Peyer's patch (tissue), 4 donors: ENCODE data around the gene ATP12A.

ENCODE experiments used
- POLR2A ChIP-seq, 2 donors: fragments of 450-650 bp; IDR thresholded peaks; one replicate each; pipeline ENCODE4 v1.5.1; 2017; ENCODE audit warnings: antibody characterized with exemption in 2 of 2, mild to moderate bottlenecking in 2 of 2, moderate library complexity in 2 of 2
- TF ChIP-seq, protein P1 (sequence below), 6 experiments: fragments of 450-650 bp in 4 of 6; fragments of 200-600 bp in 2 of 6; sonication (generic) in 1 of 6; IDR thresholded peaks; one replicate each; pipeline ENCODE4 v1.5.1; 2017 to 2019; ENCODE audit warnings: antibody characterized with exemption in 6 of 6, mild to moderate bottlenecking in 3 of 6, moderate library complexity in 1 of 6

DNA sequence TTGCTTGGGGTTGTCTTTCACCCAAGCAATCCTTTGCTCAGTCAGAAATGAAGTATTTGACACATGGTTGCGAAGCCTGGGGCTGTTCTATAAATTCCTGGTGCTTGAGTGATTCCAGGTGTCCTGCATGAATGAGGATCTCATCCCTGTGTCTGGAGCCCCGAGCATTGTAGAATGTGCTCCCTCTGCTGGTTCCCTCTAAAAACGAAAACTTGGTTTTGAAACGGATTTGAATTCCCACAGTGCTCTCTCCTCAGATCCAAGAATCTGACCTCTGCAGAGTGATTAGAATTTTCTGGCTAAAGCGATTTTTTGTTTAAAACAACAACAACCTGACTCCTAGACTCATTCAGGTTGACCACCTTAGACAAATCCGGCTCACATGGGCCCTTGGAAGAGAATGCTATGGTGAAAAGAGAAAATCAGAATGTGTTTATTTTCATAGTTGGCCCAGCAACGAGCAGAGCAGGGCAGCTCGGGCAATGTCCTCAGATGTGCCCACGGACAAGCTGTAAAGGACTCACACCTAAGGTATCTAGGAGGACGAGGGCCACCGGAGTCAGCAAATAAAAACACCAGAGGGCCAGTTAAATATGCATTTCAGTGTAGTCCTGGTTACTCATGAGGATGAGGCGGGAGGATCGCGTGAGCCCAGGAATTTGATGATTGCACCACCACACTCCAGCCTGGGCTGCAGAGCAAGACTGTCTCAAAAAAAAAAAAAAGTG, 8.7 kb upstream of the ATP12A start:
- TF ChIP-seq, protein P1, sequence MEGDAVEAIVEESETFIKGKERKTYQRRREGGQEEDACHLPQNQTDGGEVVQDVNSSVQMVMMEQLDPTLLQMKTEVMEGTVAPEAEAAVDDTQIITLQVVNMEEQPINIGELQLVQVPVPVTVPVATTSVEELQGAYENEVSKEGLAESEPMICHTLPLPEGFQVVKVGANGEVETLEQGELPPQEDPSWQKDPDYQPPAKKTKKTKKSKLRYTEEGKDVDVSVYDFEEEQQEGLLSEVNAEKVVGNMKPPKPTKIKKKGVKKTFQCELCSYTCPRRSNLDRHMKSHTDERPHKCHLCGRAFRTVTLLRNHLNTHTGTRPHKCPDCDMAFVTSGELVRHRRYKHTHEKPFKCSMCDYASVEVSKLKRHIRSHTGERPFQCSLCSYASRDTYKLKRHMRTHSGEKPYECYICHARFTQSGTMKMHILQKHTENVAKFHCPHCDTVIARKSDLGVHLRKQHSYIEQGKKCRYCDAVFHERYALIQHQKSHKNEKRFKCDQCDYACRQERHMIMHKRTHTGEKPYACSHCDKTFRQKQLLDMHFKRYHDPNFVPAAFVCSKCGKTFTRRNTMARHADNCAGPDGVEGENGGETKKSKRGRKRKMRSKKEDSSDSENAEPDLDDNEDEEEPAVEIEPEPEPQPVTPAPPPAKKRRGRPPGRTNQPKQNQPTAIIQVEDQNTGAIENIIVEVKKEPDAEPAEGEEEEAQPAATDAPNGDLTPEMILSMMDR (IDR thresholded peaks at IDR 0.05) = peak in 4 of 6 experiments; percentile 47 to 81 (median 76)
- TF ChIP-seq POLR2A (IDR thresholded peaks at IDR 0.05) = no peak
